ENCODE data around the gene FRMPD2. TPM values are rescaled to one million over a fixed set of nuclear protein-coding genes. Genes with fewer than 3 reads are reported as not detected.
"Not testable (repeated sequence)": the region's sequence is repeated elsewhere in the genome, so short reads cannot be mapped to it uniquely, and the experiment has no call there.

Gene FRMPD2
- total RNA-seq, 1 donor from 2014 or later, result under 0.01 TPM

- peaks cover 3% of the 10 kb centered on the region for H3K27me3 ChIP-seq (ENCODE audit: control insufficient read depth, insufficient read depth, low read length)
- no peak overlapping the region for H3K4me3 ChIP-seq (ENCODE audit: low read depth, low read length)
- no peak for DNase-seq (ENCODE audit: low read depth)
- FAIRE-seq, result no peak
- no peaks in the 10 kb centered on the region for H3K36me3 ChIP-seq (ENCODE audit: control insufficient read depth, insufficient read depth, low read length)
- no peak for TF ChIP-seq CTCF (IDR thresholded peaks at IDR 0.05; ENCODE audit: insufficient read depth, low read length, severe bottlenecking)
Measured at GRCh38 chr10:48282829-48283228, 8.3 kb upstream of the FRMPD2 start.

GRCh38 chr10:48281697-48282096 lies 7.2 kb upstream of the FRMPD2 start:
- not testable (repeated sequence) for DNase-seq (ENCODE audit: low read depth); H3K36me3 ChIP-seq (ENCODE audit: control insufficient read depth, insufficient read depth, low read length); FAIRE-seq; H3K4me3 ChIP-seq (ENCODE audit: low read depth, low read length); H3K27me3 ChIP-seq (ENCODE audit: control insufficient read depth, insufficient read depth, low read length)

- H3K36me3 ChIP-seq (ENCODE audit: control insufficient read depth, insufficient read depth, low read length), result no peaks in the 10 kb centered on the region
- H3K27me3 ChIP-seq (ENCODE audit: control insufficient read depth, insufficient read depth, low read length), result no peaks in the 10 kb centered on the region
- TF ChIP-seq CTCF (IDR thresholded peaks at IDR 0.05; ENCODE audit: insufficient read depth, low read length, severe bottlenecking), result no peak
- DNase-seq (ENCODE audit: low read depth) (no peak), FAIRE-seq (no peak)
- H3K4me3 ChIP-seq (ENCODE audit: low read depth, low read length), result no peak overlapping the region
Measured at GRCh38 chr10:48279081-48279751, 4.7 kb upstream of the FRMPD2 start.

- no peak for FAIRE-seq
- no peak for DNase-seq (ENCODE audit: low read depth)
- Histone ChIP-seq H3K27me3 (ENCODE audit: control insufficient read depth, insufficient read depth, low read length) (no peaks in the 10 kb centered on the region), H3K36me3 (ENCODE audit: control insufficient read depth, insufficient read depth, low read length) (no peaks in the 10 kb centered on the region), H3K4me3 (ENCODE audit: low read depth, low read length) (no peak overlapping the region)
- no peak for TF ChIP-seq CTCF (IDR thresholded peaks at IDR 0.05; ENCODE audit: insufficient read depth, low read length, severe bottlenecking)
Measured at GRCh38 chr10:48277093-48277492, 2.6 kb upstream of the FRMPD2 start.

- TF ChIP-seq CTCF (IDR thresholded peaks at IDR 0.05; ENCODE audit: insufficient read depth, low read length, severe bottlenecking), result no peak
- FAIRE-seq (no peak), DNase-seq (ENCODE audit: low read depth) (peak; percentile 55)
- Histone ChIP-seq H3K27me3 (ENCODE audit: control insufficient read depth, insufficient read depth, low read length) (peaks cover 2% of the 10 kb centered on the region), H3K4me3 (ENCODE audit: low read depth, low read length) (no peak overlapping the region), H3K36me3 (ENCODE audit: control insufficient read depth, insufficient read depth, low read length) (no peaks in the 10 kb centered on the region)
Measured at GRCh38 chr10:48273741-48274140, 755 bp downstream of the FRMPD2 start.

GRCh38 chr10:48272682-48273081 lies 1.8 kb downstream of the FRMPD2 start:
- FAIRE-seq (no peak), DNase-seq (ENCODE audit: low read depth) (no peak)
- H3K4me3 ChIP-seq (ENCODE audit: low read depth, low read length), result no peak overlapping the region
- TF ChIP-seq CTCF (IDR thresholded peaks at IDR 0.05; ENCODE audit: insufficient read depth, low read length, severe bottlenecking), result no peak
- peaks cover 2% of the 10 kb centered on the region for H3K27me3 ChIP-seq (ENCODE audit: control insufficient read depth, insufficient read depth, low read length)
- no peaks in the 10 kb centered on the region for H3K36me3 ChIP-seq (ENCODE audit: control insufficient read depth, insufficient read depth, low read length)

Measured in bronchial epithelial cell (primary cell).